ENCODE results near the gene MAGI2. TPM values are rescaled to one million over a fixed set of nuclear protein-coding genes. Genes with fewer than 3 reads are reported as not detected.

MAGI2 gene
- total RNA-seq, 1 donor from 2014 or later = 0.40 TPM

GRCh38 chr7:78749052-78749746 lies 704.3 kb downstream of the MAGI2 start:
- no peak for DNase-seq (ENCODE audit: low read depth in 2 of 2)

GRCh38 chr7:78747592-78747991 lies 705.9 kb downstream of the MAGI2 start:
- no peak for DNase-seq (ENCODE audit: low read depth in 2 of 2)

DNA sequence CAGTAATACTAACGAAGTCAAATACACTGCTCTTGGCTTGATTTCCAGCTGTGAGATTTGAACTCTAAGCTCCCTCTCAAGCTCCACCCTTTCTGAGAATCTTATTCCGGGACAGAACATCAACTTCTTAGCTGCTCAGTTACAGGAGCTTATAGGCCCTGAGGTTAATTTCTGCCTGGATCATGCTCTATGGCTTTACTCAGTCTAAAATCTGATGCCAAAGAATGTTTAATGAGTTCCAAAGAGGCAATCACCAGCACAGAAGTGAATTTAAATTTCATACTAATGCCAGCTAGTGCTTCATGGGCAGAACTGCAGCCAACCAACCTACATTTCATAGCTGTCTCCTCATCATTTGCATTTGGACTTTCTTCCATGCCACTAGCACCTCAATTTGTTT lies 707.2 kb downstream of the MAGI2 start:
- no peak for DNase-seq (ENCODE audit: low read depth in 2 of 2)

DNA sequence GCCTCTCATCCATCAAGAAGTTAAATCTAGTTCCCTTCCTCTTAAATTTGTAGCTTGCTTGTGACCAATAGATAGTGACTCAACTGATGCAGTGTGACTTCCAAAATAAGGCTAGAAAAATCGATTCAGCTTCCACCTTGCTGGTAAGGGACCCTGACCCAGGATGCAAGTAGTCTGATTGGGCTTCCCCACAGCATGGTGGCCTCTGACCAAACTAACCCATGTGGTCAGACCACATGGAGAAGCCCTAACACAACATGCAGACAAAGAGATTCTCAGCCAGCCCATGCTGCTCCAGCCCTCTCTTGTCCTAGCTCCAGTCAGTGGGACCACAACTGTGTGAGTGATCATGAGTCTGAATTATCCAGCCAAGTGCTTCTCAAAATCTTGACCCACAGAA lies 710.8 kb downstream of the MAGI2 start:
- DNase-seq (ENCODE audit: low read depth in 2 of 2) = no peak

DNA sequence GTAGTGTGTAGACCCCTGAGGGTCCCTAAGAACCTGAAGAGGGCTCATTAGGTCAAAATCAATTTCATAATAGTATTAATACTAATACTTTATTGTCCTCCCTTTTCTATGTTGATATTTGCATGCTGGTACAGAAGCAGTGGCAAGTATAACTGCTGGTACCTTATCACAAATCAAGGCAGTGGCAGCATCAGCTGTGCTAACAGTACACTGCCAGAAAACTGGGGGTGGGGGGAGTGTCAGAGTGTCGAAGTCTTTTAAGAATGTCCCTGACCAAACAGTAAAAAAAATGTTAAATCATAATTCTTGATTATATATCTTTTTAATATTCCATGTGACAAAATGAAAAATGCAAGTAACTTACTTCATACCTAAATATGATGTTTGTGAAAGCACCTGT lies 716.9 kb downstream of the MAGI2 start:
- no peak for DNase-seq (ENCODE audit: low read depth in 2 of 2)

- no peak for DNase-seq (ENCODE audit: low read depth in 2 of 2)
Measured at GRCh38 chr7:78734626-78735025, 718.8 kb downstream of the MAGI2 start.

DNA sequence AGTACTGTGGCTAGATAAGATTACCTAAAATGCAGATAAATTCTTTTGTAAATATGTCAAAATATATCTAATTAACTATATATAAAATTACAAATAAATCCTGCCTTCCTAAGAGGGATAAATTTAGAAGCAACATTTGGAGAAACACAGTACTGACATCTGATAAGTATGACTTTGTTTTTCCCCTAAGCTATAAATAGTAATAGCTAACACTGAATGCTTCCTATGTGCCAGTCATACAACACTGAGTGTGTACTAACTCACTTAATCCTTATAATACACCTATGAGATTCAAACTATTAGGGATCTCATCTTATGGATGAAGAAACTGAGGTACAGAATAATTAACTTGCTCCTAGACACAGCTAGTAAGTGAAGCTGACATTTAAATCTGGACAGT lies 733.4 kb downstream of the MAGI2 start:
- no peak for DNase-seq (ENCODE audit: low read depth in 2 of 2)

- no peak for DNase-seq (ENCODE audit: low read depth in 2 of 2)
Measured at GRCh38 chr7:78718212-78718611, 735.3 kb downstream of the MAGI2 start.

GRCh38 chr7:78716876-78717275 lies 736.6 kb downstream of the MAGI2 start:
- no peak for DNase-seq (ENCODE audit: low read depth in 2 of 2)

DNA sequence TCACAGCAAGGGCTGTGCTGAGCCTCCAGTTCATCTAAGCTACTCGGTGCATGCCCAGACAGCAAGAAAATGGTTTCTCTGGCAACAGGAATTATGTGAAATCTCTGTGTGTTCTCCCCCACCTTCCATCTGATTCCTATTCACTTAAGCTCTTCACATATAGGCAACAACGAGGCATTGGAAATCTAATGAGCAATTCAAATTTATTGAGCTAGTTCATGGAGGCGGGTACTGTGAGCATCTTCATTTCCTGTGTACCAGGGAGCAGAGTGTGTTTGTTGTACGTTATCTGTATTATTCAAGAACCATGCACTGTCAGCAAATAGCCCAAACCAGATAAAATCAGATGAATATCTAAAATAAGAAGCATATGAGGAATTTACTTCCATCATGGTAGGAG lies 739.1 kb downstream of the MAGI2 start:
- DNase-seq (ENCODE audit: low read depth in 2 of 2) = no peak

DNA sequence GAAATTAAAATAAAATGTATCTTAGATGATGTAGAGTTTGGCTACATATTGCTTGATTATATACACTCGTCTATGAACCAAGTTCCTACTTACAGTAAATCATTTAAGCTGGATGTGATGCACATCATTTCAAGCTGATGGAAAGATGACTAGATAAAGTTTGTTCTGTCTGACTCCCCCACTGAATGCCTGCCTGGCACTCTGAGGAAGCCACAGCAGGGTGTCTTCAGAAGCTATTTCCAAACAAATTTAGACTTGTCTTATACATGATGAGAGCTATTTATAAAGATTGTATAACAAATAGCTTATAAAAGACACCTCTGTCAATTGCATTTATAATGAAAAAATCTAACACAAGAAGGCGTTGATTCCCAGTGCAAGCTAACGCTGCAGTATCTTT lies 741.4 kb downstream of the MAGI2 start:
- no peak for DNase-seq (ENCODE audit: low read depth in 2 of 2)

DNA sequence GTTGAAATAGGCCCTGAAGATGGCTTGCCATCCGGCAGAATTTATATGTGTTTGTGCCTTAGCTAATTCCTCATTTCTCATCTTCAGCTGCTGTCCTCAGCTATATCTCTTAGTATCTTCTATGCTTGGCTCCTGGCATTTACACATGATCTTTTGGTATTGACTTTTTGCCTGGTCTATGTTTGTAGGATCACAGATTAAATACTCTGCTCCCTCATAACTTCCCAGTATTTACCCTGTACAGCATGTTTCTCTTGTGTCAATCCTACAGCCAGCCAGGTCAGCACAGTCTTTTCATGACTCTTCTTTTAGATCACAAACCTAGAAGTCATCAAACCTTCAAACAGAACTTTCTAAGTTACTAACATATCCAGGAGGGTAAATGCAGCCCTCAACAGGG lies 743.8 kb downstream of the MAGI2 start:
- no peak for DNase-seq (ENCODE audit: low read depth in 2 of 2)

GRCh38 chr7:78704504-78704903 lies 749.0 kb downstream of the MAGI2 start:
- no peak for DNase-seq (ENCODE audit: low read depth in 2 of 2)

DNA sequence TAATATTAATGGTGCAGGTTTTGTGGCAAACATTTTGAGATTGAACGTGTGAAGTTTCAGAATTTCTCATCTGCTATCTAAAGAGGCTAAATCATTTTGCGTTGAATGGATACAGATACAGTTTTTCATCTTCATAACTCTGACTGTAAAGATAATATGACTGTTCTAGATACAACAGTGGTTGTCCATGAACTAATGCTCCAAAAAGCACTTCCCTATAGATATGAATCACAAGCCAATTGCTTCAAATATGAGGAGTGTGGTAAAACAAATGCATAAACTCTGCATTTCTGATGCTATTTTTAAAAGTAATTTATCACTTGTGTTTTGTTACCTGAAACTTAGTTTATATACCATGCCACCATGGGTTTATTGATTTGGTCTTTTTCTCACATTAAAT lies 750.1 kb downstream of the MAGI2 start:
- no peak for DNase-seq (ENCODE audit: low read depth in 2 of 2)

DNA sequence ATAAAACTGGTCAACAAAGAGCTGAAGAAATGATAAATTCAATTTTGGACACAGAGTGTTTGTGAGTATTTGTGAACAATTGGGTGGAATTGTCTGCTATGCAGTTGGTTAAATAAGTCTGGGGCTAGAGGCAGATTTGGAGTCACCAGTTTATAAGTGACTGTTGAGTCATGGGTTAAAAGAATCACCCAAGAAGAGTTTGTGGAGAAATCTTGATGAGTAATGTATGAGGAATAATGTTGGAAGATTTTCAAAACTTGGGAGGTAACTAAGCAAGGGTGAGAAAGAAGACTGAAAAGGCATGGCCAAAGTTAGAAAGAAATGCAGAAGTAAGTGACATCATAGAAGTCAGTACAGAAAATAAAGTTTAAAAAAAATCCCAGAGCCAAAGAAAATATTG lies 750.7 kb downstream of the MAGI2 start:
- peak in 1 of 2 donors; percentile 2 for DNase-seq (ENCODE audit: low read depth in 2 of 2)

DNA sequence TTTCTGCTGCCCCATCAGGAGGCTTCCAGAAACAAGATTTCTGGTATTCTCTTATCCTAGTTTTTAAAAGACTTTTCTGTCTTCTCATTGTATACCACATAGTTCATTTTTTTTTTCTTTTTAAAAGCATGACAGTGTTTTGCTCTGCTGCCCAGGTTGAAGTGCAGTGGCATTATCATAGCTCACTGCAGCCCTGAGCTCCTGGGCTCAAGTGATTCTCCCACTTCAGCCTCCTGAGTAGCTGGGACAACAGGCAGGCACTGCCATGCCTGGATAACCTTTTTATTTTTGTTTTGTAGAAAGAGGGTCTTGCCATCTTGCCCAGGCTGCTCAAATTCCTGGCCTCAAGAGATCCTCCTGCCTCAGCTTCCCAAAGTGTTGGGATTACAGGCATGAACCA lies 757.6 kb downstream of the MAGI2 start:
- DNase-seq (ENCODE audit: low read depth in 2 of 2) = no peak

- no peak for DNase-seq (ENCODE audit: low read depth in 2 of 2)
Measured at GRCh38 chr7:78691584-78691983, 761.9 kb downstream of the MAGI2 start.

- no peak for DNase-seq (ENCODE audit: low read depth in 2 of 2)
Measured at GRCh38 chr7:78690174-78690573, 763.3 kb downstream of the MAGI2 start.

DNA sequence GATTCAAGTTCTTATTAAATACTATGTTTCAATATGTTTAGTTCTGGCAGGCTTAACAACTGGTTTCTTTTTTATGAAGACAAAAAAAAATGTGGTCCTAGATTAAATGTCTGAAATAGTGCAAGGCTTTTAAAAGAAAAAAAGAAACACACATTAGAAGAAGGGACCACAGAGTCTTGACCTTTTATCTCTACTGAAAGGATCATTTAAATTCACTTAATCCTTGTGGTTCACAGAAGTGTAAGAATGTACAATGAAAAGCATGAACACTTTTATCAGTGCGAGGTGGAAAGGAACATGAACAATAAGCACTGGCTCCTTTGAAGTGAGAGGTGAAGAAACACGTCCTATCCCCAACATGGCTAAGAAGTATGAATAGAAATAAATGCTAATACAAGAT lies 765.1 kb downstream of the MAGI2 start:
- DNase-seq (ENCODE audit: low read depth in 2 of 2) = no peak

- DNase-seq (ENCODE audit: low read depth in 2 of 2) = no peak
Measured at GRCh38 chr7:78686189-78686588, 767.3 kb downstream of the MAGI2 start.

- DNase-seq (ENCODE audit: low read depth in 2 of 2) = no peak
Measured at GRCh38 chr7:78684201-78684600, 769.3 kb downstream of the MAGI2 start.

- DNase-seq (ENCODE audit: low read depth in 2 of 2) = no peak
Measured at GRCh38 chr7:78683566-78683965, 769.9 kb downstream of the MAGI2 start.

DNA sequence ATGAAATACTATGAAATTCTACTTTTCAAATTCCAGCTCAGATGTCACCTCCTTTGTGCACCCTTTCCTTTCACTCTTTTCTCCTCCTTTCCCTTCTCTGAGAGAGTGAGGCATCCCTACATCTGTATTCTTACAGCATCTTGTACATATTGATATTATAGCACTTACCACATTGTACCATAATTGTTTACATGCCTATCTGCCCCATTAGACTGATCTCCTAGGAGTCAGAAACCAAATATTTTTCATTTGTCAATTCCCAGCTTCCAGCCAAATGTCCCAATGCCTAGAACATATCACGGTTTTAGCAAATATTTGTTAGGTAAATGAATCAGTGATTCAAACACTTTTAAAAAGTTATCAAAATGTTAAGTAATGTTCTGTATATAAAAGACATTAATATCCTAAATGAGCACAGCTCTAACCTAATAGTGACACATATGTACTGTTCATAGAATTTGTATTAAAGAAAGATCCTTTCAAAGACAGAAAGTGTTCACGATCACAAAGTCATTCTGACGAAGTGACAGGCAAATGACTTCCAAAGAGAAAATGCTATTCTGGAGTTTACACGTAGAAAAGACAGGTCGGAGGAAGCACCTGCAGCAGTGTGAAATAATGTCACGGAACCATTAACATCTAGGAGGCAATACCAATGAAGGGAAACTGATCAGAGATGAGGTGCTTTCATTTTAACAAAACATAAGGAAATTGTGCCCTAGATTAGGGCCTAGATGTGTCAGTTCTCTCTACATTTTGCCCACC lies 774.2 kb downstream of the MAGI2 start:
- no peak for DNase-seq (ENCODE audit: low read depth in 2 of 2)

Data from lung microvascular endothelial cell (primary cell).